T follicular helper cell (primary cell): ENCODE results near the gene NKX2-3.

Source experiments
- DNase-seq: peaks from one replicate; pipeline ENCODE4 v3.0.0-alpha.2; 2020; ENCODE audit warnings: low read depth

The NKX2-3 gene

GRCh38 chr10:99582255-99582770, 49.6 kb downstream of the NKX2-3 start:
- no peak for DNase-seq

DNA sequence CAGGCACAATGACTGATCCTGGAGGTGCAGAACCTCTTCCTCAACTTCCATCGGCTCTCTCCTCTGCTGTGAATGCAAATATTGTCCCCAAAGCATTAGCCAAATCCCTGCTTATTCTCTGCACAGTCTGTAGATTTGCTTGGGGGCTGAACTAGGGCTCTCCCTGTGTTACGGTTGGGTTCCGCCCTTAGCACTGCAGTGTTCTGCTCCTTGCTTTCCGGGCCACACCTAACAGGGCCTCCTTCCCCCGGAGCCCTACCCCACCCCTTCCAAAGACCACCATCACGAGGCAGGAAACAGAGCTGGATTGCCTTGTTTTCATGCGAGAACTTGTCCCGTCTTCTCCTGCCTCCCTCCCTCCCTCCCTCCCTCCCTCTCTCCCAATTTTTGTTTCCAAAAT, 50.9 kb downstream of the NKX2-3 start:
- no peak for DNase-seq
